Mammary epithelial cell (primary cell): ENCODE data around the gene LSM3.

Experiments used
- CTCF ChIP-seq, 2 donors: IDR thresholded peaks in 1 of 2; conservative IDR thresholded peaks in 1 of 2; 2 replicates each; pipeline ENCODE4 v1.5.1; 2011 to 2012; ENCODE audit warnings: inconsistent platforms in 2 of 2, low read length in 2 of 2, mild to moderate bottlenecking in 2 of 2, control low read depth in 1 of 2, low read depth in 1 of 2; ENCODE audit not compliant: insufficient read depth in 1 of 2; ENCODE audit errors: extremely low read depth in 1 of 2
- EZH2 ChIP-seq: IDR thresholded peaks from 2 replicates; pipeline ENCODE4 v1.6.1; 2012; ENCODE audit warnings: low read length, inconsistent platforms, borderline replicate concordance

- TF ChIP-seq CTCF (conservative IDR thresholded peaks at IDR 0.05 in 1 of 2, IDR thresholded peaks at IDR 0.05 in 1 of 2; ENCODE audit: extremely low read depth in 1 of 2, insufficient read depth in 1 of 2, low read depth in 1 of 2, low read length in 2 of 2) (no peak), EZH2 (no peak)
Observed at GRCh38 chr3:14223595-14223994, 45.0 kb downstream of the LSM3 start.
